ENCODE results near the gene POLG2.
"Not testable (repeated sequence)": the region's sequence is repeated elsewhere in the genome, so short reads cannot be mapped to it uniquely, and the experiment has no call there.

POLG2 gene

DNA sequence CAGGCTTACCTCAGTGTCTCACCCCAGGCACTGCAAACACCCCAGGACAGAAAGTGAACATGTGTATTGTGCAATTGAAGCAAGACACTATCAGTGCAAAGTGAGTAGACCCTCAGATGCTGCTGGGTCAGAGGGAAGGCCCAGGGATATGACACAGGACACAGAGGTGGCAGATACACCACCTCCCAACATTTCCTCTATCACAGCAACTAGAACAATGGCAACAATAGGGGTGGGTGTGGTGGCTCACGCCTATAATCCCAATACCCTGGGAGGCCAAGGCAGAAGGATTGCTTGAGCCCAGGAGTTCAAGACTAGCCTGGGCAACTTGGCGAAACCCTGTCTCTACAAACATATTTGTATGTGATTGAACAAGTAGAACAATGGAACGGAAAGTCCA lies 25.4 kb downstream of the POLG2 start:
- no peak for TF ChIP-seq CTCF (IDR thresholded peaks at IDR 0.05; ENCODE audit: low read depth, low read length)
- in situ Hi-C loops (cut with HindIII; ENCODE audit: low sequenced_read_pairs), result no loop called here

GRCh38 chr17:64470625-64471024 lies 26.2 kb downstream of the POLG2 start:
- no peak for DNase-seq (ENCODE audit: low read depth, low spot score)
- no peak overlapping the region for H3K4me3 ChIP-seq (ENCODE audit: low read depth, low read length)
- TF ChIP-seq CTCF (IDR thresholded peaks at IDR 0.05; ENCODE audit: low read depth, low read length), result no peak
- in situ Hi-C loops (cut with HindIII; ENCODE audit: low sequenced_read_pairs), result no loop called here

More for the DNA sequence above, 25.4 kb downstream of the POLG2 start:
- H3K4me3 ChIP-seq (ENCODE audit: low read depth, low read length), result no peak overlapping the region
- DNase-seq (ENCODE audit: low read depth, low spot score), result no peak

DNA sequence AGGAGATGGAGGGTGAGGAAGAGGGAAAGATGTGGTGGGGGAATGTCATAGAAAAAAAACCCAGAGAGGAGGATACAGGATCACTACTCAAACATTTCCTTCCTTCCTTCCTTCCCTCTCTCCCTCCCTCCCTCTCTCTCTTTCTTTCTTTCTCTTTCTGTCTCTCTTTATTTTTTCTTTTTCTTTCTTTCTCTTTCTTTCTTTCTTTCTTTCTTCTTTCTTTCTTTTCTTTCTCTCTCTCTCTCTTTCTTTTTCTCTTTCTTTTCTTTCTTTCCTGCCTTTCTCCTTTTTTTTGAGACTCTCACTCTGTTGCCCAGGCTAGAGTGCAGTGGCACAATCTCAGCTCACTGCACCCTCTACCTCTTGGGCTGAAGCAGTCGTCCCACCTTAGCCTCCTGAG lies 30.0 kb downstream of the POLG2 start:
- H3K4me3 ChIP-seq (ENCODE audit: low read depth, low read length); DNase-seq (ENCODE audit: low read depth, low spot score); in situ Hi-C loops (cut with HindIII; ENCODE audit: low sequenced_read_pairs): not testable (repeated sequence)

GRCh38 chr17:64466019-64466735 lies 30.7 kb downstream of the POLG2 start:
- in situ Hi-C loops (cut with HindIII; ENCODE audit: low sequenced_read_pairs), result no loop called here
- DNase-seq (ENCODE audit: low read depth, low spot score), result no peak
- no peak for TF ChIP-seq CTCF (IDR thresholded peaks at IDR 0.05; ENCODE audit: low read depth, low read length)
- no peak overlapping the region for H3K4me3 ChIP-seq (ENCODE audit: low read depth, low read length)

- no peak overlapping the region for H3K4me3 ChIP-seq (ENCODE audit: low read depth, low read length)
- DNase-seq (ENCODE audit: low read depth, low spot score), result no peak
- TF ChIP-seq CTCF (IDR thresholded peaks at IDR 0.05; ENCODE audit: low read depth, low read length), result no peak
- in situ Hi-C loops (cut with HindIII; ENCODE audit: low sequenced_read_pairs), result no loop called here
Observed at GRCh38 chr17:64461788-64462187, 35.1 kb downstream of the POLG2 start.

DNA sequence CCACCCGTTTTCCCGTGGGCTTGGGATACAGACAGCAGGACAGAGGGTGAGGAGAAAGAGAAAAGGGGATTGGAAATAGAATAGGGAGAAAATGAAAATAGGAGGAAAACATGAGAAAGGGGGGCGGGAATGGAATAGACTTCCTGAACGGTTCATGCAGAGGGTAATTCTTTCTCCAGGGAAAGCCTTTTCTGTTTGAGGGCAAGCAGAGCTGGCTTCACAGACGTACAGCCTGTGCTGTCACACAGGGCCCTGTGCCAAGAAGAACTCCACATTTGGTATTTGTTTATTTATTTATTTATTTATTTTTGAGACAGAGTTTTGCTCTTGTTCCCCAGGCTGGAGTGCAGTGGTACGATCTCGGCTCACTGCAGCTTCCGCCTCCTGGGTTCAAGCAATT lies 35.9 kb downstream of the POLG2 start:
- in situ Hi-C loops (cut with HindIII; ENCODE audit: low sequenced_read_pairs), result no loop called here
- H3K4me3 ChIP-seq (ENCODE audit: low read depth, low read length), result no peak overlapping the region
- TF ChIP-seq CTCF (IDR thresholded peaks at IDR 0.05; ENCODE audit: low read depth, low read length), result no peak
- DNase-seq (ENCODE audit: low read depth, low spot score), result no peak

- in situ Hi-C loops (cut with HindIII; ENCODE audit: low sequenced_read_pairs); DNase-seq (ENCODE audit: low read depth, low spot score); H3K4me3 ChIP-seq (ENCODE audit: low read depth, low read length): not testable (repeated sequence)
Observed at GRCh38 chr17:64459818-64460217, 37.0 kb downstream of the POLG2 start.

DNA sequence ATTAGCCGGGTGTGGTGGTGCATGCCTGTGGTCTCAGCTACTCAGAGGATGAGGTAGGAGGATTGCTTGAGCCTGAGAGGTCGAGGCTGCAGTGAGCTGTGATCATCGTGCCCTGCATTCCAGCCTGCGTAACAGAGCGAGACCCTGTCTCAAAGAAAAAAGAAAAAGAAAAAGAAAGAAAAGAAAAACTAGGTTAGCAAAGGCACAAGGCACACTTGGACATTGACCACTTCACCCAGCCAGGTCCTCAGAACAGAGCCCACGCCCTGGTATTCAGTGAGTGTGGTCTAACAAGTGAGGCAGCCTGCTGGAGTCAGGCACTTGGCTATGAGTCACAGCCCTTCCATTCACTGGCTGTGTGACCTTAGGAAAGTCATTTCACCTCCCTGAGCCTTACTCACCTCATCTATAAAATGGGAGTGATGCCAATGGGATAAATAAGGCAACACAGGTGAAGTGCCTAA lies 37.5 kb downstream of the POLG2 start:
- H3K4me3 ChIP-seq (ENCODE audit: low read depth, low read length), result no peak overlapping the region
- TF ChIP-seq CTCF (IDR thresholded peaks at IDR 0.05; ENCODE audit: low read depth, low read length), result no peak
- peak; percentile 61 for DNase-seq (ENCODE audit: low read depth, low spot score)
- in situ Hi-C loops (cut with HindIII; ENCODE audit: low sequenced_read_pairs), result no loop called here
